Nephron progenitor cell (in vitro differentiated cells): Measurements from ENCODE around the gene BRAT1.

Experiments
- DNase-seq: peaks from one replicate; pipeline ENCODE4 v3.0.0; 2021
- H3K27ac Mint-ChIP-seq: 2 replicates; pipeline ENCODE4 v1.8.0; 2021; ENCODE audit warnings: mild to moderate bottlenecking, moderate library complexity, mixed read lengths
- H3K27me3 Mint-ChIP-seq: 2 replicates; pipeline ENCODE4 v1.8.0; 2021; ENCODE audit warnings: mild to moderate bottlenecking, low read depth, mixed read lengths; ENCODE audit not compliant: poor library complexity
- H3K36me3 Mint-ChIP-seq: 2 replicates; pipeline ENCODE4 v1.8.0; 2021; ENCODE audit warnings: low read depth, mixed read lengths
- H3K4me1 Mint-ChIP-seq: 2 replicates; pipeline ENCODE4 v1.8.0; 2021; ENCODE audit warnings: mixed read lengths
- H3K4me3 Mint-ChIP-seq: 2 replicates; pipeline ENCODE4 v1.8.0; 2021; ENCODE audit warnings: mild to moderate bottlenecking, moderate library complexity, mixed read lengths
- H3K9me3 Mint-ChIP-seq: 2 replicates; pipeline ENCODE4 v1.8.0; 2021; ENCODE audit warnings: mild to moderate bottlenecking, moderate library complexity, mixed read lengths
- CTCF ChIP-seq: fragments of 200-600 bp; sonication (generic); IDR thresholded peaks from 2 replicates; pipeline ENCODE4 v1.5.0; 2021; ENCODE audit warnings: antibody characterized with exemption

The BRAT1 gene

GRCh38 chr7:2519119-2519930 lies 36.0 kb downstream of the BRAT1 start, which contains the start of gene LFNG:
Gene LFNG (plus strand): TSS chr7:2519774. CDS start chr7:2519862, 88 bp downstream.
- Mint-ChIP-seq H3K27ac (no peak within 1 kb of the TSS), H3K4me1 (peaks cover 50% of the 10 kb centered on the region), H3K27me3 (peaks cover 17% of the 10 kb centered on the region), H3K36me3 (no peaks in the 10 kb centered on the region), H3K4me3 (peak within 1 kb of the TSS; percentile 85), H3K9me3 (no peaks in the 10 kb centered on the region)
- DNase-seq = peak; percentile 90
- TF ChIP-seq CTCF = no peak

- no peak for TF ChIP-seq CTCF
- Mint-ChIP-seq H3K4me3 (peak overlapping the region; percentile 69), H3K27me3 (peaks cover 17% of the 10 kb centered on the region), H3K9me3 (no peaks in the 10 kb centered on the region), H3K4me1 (peaks cover 50% of the 10 kb centered on the region), H3K36me3 (no peaks in the 10 kb centered on the region), H3K27ac (no peak overlapping the region)
- DNase-seq = no peak
Measured at GRCh38 chr7:2518737-2519118, 36.6 kb downstream of the BRAT1 start.

GRCh38 chr7:2517678-2518507 lies 37.4 kb downstream of the BRAT1 start:
- H3K27me3 Mint-ChIP-seq = peaks cover 14% of the 10 kb centered on the region

GRCh38 chr7:2517026-2517425 lies 38.3 kb downstream of the BRAT1 start:
- no peak overlapping the region for H3K27ac Mint-ChIP-seq
- no peak for DNase-seq
- H3K27me3 Mint-ChIP-seq = peaks cover 14% of the 10 kb centered on the region
- no peak overlapping the region for H3K4me3 Mint-ChIP-seq
- TF ChIP-seq CTCF = no peak
- no peaks in the 10 kb centered on the region for H3K36me3 Mint-ChIP-seq
- H3K9me3 Mint-ChIP-seq = no peaks in the 10 kb centered on the region
- peaks cover 53% of the 10 kb centered on the region for H3K4me1 Mint-ChIP-seq

More at GRCh38 chr7:2517678-2518507, 37.4 kb downstream of the BRAT1 start:
- no peak for TF ChIP-seq CTCF
- Mint-ChIP-seq H3K36me3 (no peaks in the 10 kb centered on the region), H3K4me3 (peak overlapping the region; percentile 59), H3K27ac (no peak overlapping the region), H3K4me1 (peaks cover 53% of the 10 kb centered on the region), H3K9me3 (no peaks in the 10 kb centered on the region)
- DNase-seq = no peak

- H3K9me3 Mint-ChIP-seq = no peaks in the 10 kb centered on the region
- no peak for TF ChIP-seq CTCF
Measured at GRCh38 chr7:2516194-2516555, 39.1 kb downstream of the BRAT1 start.

More at GRCh38 chr7:2516194-2516555, 39.1 kb downstream of the BRAT1 start:
- Mint-ChIP-seq H3K36me3 (no peaks in the 10 kb centered on the region), H3K27ac (no peak overlapping the region), H3K27me3 (peaks cover 14% of the 10 kb centered on the region), H3K4me1 (peaks cover 54% of the 10 kb centered on the region), H3K4me3 (no peak overlapping the region)
- no peak for DNase-seq
